ENCODE data around the gene HOXB6.
A peak's percentile ranks its signal among the peaks of the same experiment; 100 is the strongest.

The HOXB6 gene

DNA sequence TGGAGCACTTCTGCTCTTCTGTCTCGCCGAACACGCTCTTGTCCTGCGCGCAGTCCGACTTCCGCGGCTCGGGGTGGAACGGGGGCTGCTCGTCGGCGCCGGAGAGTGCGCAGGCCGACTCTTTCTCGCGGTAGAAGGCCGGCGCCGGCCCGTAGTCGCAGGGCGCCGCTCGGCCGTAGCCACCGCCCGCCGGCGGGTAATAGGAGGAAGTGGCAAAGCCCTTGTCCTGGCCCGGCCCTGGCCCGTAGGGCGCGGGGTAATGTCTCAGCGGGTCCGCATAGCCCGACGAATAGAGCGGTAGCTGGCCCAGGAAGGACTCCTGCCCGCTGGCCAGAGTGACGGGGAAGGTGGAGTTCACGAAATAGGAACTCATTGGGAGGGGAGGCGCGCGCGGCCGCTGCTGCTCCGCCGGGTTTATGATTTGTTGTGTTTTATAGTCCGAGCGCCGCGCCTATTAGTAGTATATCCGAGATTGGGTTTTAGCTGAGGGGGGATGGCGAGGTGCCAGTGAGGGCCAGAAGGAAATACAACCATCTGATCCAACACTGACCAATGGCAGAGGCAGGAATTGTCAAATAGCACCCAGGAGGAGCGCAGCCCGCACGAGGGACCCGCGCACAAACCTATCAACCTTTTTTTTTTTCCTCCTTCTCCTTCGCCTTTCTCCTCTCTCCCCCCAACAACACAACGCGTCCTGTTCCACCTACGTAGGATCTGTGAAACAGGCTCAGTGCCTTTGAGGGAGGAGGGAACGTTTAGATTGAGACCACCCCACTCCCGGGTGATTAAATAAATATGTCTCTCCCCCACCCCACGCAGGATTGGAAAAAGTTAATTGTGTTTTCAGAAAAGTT lies 6.8 kb downstream of the HOXB6 start:
- DNase-seq, result peak; percentile 57
- Mint-ChIP-seq H3K4me3 (peak overlapping the region; percentile 99), H3K27ac (peak overlapping the region; percentile 100), H3K4me1 (peaks cover 55% of the 10 kb centered on the region), H3K36me3 (ENCODE audit: low read depth) (peaks cover 99% of the 10 kb centered on the region), H3K9me3 (no peaks in the 10 kb centered on the region), H3K27me3 (ENCODE audit: low read depth, poor library complexity) (peaks cover 23% of the 10 kb centered on the region)
- no peak for TF ChIP-seq CTCF (IDR thresholded peaks at IDR 0.05)

- Mint-ChIP-seq H3K4me3 (peak overlapping the region; percentile 99), H3K27ac (peak overlapping the region; percentile 100), H3K36me3 (ENCODE audit: low read depth) (peaks cover 99% of the 10 kb centered on the region), H3K9me3 (no peaks in the 10 kb centered on the region), H3K4me1 (peaks cover 55% of the 10 kb centered on the region), H3K27me3 (ENCODE audit: low read depth, poor library complexity) (peaks cover 20% of the 10 kb centered on the region)
- no peak for TF ChIP-seq CTCF (IDR thresholded peaks at IDR 0.05)
- no peak for DNase-seq
Observed at GRCh38 chr17:48597528-48597777, 7.3 kb downstream of the HOXB6 start.

DNA sequence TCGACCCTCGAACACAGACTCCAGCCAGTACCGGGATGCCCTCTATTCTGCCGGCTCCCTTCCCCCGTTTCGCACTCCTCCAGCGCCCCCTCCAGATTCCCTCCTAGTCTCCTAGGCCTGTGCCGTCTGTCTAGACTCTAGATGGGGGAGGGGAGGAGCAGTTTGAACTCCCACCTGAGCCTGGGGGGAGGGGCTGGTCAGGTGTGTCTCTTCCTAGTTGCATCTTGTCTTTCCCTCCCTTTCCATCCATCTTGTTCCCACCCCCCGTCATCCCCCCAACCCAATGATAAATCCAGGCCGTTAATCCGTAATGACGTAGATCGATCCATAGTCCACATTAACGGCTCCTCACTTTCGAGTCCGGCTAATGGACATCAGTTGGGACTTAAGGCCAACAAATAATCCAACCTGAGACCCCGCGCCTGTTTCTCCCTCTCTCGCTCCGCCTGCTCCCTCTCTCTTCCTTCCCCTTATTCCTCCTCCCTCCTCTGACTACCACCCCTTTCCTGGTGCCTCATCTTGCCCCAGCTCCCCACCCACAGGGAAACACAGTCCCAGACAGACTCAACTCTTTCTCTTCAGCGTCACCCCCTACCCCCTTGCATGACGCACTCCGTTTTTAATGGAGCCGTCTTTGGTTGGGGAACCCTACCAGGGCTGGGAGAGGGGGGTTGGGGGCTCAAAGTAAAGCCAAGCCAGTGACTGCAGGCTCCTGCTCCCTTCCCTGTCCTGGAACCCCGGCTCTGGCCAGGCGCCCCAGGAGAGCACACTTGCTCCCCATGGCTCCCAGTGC lies 7.9 kb downstream of the HOXB6 start:
- peak overlapping the region; percentile 99 for H3K4me3 Mint-ChIP-seq
- no peak for DNase-seq
- peaks cover 99% of the 10 kb centered on the region for H3K36me3 Mint-ChIP-seq (ENCODE audit: low read depth)
- no peak for TF ChIP-seq CTCF (IDR thresholded peaks at IDR 0.05)
- no peaks in the 10 kb centered on the region for H3K9me3 Mint-ChIP-seq
- H3K27ac Mint-ChIP-seq, result peak overlapping the region; percentile 100
- peaks cover 20% of the 10 kb centered on the region for H3K27me3 Mint-ChIP-seq (ENCODE audit: low read depth, poor library complexity)
- H3K4me1 Mint-ChIP-seq, result peaks cover 55% of the 10 kb centered on the region

DNA sequence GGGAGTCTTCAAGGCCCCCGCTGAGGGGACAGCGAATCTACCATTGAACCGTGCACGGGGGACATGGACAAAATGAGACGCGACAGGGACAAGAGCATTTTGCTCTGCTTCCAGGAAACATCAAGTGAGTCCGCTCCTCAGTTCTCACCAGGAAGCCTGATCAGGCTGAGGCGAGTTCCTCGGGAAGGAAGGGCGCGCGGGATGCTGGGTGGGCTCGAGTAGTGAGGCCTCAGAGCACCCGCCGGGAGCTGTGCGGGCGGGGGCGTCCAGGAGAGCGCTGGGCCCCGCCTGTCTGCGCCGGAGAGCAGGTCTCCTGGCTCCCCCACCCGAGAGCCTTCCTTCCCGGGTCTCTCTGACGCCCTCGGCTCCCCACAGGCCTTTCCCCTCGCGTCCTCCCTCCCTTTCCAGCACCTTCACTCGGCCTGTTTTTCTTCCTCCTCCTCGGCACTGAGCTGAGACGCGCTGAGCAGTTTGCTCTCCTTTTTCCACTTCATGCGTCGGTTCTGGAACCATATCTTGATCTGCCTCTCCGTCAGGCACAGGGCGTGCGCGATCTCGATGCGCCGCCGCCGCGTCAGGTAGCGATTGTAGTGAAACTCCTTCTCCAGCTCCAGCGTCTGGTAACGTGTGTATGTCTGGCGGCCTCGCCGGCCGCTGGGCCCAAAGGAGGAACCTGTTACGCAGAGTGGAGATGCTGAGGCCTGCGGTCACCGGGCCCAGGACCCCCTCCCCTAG lies 8.6 kb downstream of the HOXB6 start:
- Mint-ChIP-seq H3K4me3 (peak overlapping the region; percentile 99), H3K4me1 (peaks cover 53% of the 10 kb centered on the region)

More for the DNA sequence above, 8.6 kb downstream of the HOXB6 start:
- Mint-ChIP-seq H3K36me3 (ENCODE audit: low read depth) (peaks cover 99% of the 10 kb centered on the region), H3K9me3 (no peaks in the 10 kb centered on the region), H3K27me3 (ENCODE audit: low read depth, poor library complexity) (peaks cover 20% of the 10 kb centered on the region), H3K27ac (peak overlapping the region; percentile 100)
- DNase-seq, result peak; percentile 57
- no peak for TF ChIP-seq CTCF (IDR thresholded peaks at IDR 0.05)

Data from nephron progenitor cell (in vitro differentiated cells).